Gastrocnemius medialis (tissue), 4 donors: Measurements from ENCODE around the gene USP6NL. TPM values are rescaled to one million over a fixed set of nuclear protein-coding genes. Genes with fewer than 3 reads are reported as not detected.

Experiments used
- ATAC-seq, 2 donors: fragments of 150-250 bp; one replicate each; pipeline ENCODE4 v1.9.1; 2016
- DNase-seq, 2 donors: peaks; one replicate each; pipeline ENCODE4 v3.0.0-alpha.2; 2019
- H3K27ac ChIP-seq, 4 donors: fragments of 200-600 bp; sonication (generic); 1 replicate in 1 of 4; 2 replicates in 3 of 4; pipeline ENCODE4 v1.5.1; 2016 to 2018; ENCODE audit warnings: mild to moderate bottlenecking in 2 of 4, moderate library complexity in 1 of 4
- H3K27me3 ChIP-seq, 3 donors: fragments of 200-600 bp; sonication (generic) in 2 of 3; 1 replicate in 1 of 3; 2 replicates in 2 of 3; pipeline versions ENCODE4 v1.5.1 to v1.6.0; 2016 to 2019; ENCODE audit warnings: mild to moderate bottlenecking in 1 of 3, moderate library complexity in 1 of 3
- H3K36me3 ChIP-seq, 2 donors: fragments of 200-600 bp; sonication (generic) in 1 of 2; one replicate each; pipeline ENCODE4 v1.5.1; 2017 to 2018
- H3K4me1 ChIP-seq, 2 donors: fragments of 200-600 bp; sonication (generic) in 1 of 2; one replicate each; pipeline ENCODE4 v1.5.1; 2016 to 2017; ENCODE audit warnings: mild to moderate bottlenecking in 2 of 2
- H3K4me3 ChIP-seq, 4 donors: fragments of 200-600 bp; sonication (generic) in 3 of 4; 1 replicate in 1 of 4; 2 replicates in 3 of 4; pipeline ENCODE4 v1.5.1; 2016 to 2019; ENCODE audit warnings: mild to moderate bottlenecking in 2 of 4
- H3K9me3 ChIP-seq, 3 donors: fragments of 200-600 bp; sonication (generic) in 2 of 3; 1 replicate in 1 of 3; 2 replicates in 2 of 3; pipeline ENCODE4 v1.5.1; 2016 to 2019
- POLR2A ChIP-seq, 2 donors: fragments of 450-650 bp; IDR thresholded peaks; one replicate each; pipeline ENCODE4 v1.6.1; 2017; ENCODE audit warnings: antibody characterized with exemption in 2 of 2, mild to moderate bottlenecking in 2 of 2, moderate library complexity in 2 of 2
- in situ Hi-C, 4 donors: fragments of 200-750 bp; cut with MboI; loops; one replicate each; pipeline versions ENCODE4 v1.15.0 to v1.8.0; 2017; ENCODE audit warnings: low sequenced_read_pairs in 4 of 4
- intact Hi-C: fragments of 100-400 bp; cut with DNase I; formaldehyde crosslinking; loops from one replicate; pipeline ENCODE4 v1.15.1; 2023; ENCODE audit warnings: low total_unique reads
- total RNA-seq, 4 donors: library from RNA; depleted of rRNA; stranded (reverse); fragments of >200 nt; gene quantifications; one replicate each; pipeline versions ENCODE4 v1.1.0 to v1.2.3, GENCODE V29; 2016
- TF ChIP-seq, protein P1 (sequence below), 5 experiments: fragments of 450-650 bp in 3 of 5; fragments of 200-600 bp in 2 of 5; sonication (generic) in 2 of 5; IDR thresholded peaks in 4 of 5; conservative IDR thresholded peaks in 1 of 5; 1 replicate in 4 of 5; 2 replicates in 1 of 5; pipeline ENCODE4 v1.5.1; 2016 to 2019; ENCODE audit warnings: antibody characterized with exemption in 5 of 5, mild to moderate bottlenecking in 3 of 5, moderate library complexity in 3 of 5

USP6NL gene
- total RNA-seq, 4 donors from 2014 or later: 5.6 to 6.2 (median 5.9) TPM

DNA sequence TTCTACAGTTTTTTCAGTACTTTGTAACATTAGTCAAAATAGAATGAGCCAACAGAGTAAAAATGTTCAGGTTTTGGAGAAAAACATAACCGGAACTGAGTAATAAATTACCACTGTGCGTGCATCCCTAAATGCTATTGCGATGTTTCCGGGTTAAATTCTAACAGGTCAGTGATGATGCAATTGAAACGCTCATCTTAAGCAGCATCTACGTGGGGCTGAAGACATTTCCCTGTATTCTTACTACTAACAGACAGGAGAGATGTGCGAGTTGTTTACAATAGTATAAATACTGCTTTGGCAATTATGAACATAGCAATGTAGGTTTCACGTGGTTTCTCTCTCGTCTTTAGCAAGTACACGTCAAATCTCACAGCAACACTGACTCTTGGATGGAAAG, 149.4 kb downstream of the USP6NL start:
- Histone ChIP-seq H3K27ac (no peak overlapping the region), H3K9me3 (no peaks in the 10 kb centered on the region), H3K4me3 (no peak overlapping the region), H3K36me3 (peaks cover 0 to 10% of the 10 kb centered on the region in 2 donors), H3K27me3 (no peaks in the 10 kb centered on the region), H3K4me1 (no peaks in the 10 kb centered on the region)
- in situ Hi-C loops: no loop called here
- DNase-seq (no peak), ATAC-seq (no peak)
- intact Hi-C loops: no loop called here
- TF ChIP-seq, protein P1, sequence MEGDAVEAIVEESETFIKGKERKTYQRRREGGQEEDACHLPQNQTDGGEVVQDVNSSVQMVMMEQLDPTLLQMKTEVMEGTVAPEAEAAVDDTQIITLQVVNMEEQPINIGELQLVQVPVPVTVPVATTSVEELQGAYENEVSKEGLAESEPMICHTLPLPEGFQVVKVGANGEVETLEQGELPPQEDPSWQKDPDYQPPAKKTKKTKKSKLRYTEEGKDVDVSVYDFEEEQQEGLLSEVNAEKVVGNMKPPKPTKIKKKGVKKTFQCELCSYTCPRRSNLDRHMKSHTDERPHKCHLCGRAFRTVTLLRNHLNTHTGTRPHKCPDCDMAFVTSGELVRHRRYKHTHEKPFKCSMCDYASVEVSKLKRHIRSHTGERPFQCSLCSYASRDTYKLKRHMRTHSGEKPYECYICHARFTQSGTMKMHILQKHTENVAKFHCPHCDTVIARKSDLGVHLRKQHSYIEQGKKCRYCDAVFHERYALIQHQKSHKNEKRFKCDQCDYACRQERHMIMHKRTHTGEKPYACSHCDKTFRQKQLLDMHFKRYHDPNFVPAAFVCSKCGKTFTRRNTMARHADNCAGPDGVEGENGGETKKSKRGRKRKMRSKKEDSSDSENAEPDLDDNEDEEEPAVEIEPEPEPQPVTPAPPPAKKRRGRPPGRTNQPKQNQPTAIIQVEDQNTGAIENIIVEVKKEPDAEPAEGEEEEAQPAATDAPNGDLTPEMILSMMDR (IDR thresholded peaks at IDR 0.05 in 4 of 5, conservative IDR thresholded peaks at IDR 0.05 in 1 of 5): no peak
- TF ChIP-seq POLR2A (IDR thresholded peaks at IDR 0.05): no peak

DNA sequence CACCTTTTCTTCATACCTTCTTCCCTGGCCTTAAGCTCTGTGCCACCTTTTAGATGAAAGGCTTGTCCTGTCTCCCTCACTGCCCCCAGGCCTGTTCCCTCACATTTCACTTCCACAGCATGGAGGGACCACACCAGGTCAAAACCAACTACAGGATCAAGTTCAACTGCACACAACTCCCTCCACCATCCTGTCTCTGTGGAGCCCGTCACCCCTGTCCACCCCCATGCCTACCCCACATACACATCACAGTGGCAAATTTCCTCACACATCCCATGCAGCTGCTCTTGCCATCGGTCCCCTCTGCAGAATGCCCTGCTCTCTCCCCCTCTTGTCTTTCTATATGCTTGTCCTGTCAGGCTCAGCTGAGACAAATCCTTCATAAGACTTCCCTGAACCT, 154.1 kb downstream of the USP6NL start:
- Histone ChIP-seq H3K4me1 (no peaks in the 10 kb centered on the region), H3K4me3 (no peak overlapping the region), H3K27ac (no peak overlapping the region), H3K9me3 (no peaks in the 10 kb centered on the region), H3K27me3 (no peaks in the 10 kb centered on the region), H3K36me3 (no peaks in the 10 kb centered on the region)
- in situ Hi-C loops: no loop called here
- intact Hi-C loops: no loop called here
- ATAC-seq: no peak
- TF ChIP-seq POLR2A (IDR thresholded peaks at IDR 0.05): no peak
- TF ChIP-seq, protein P1 (IDR thresholded peaks at IDR 0.05 in 4 of 5, conservative IDR thresholded peaks at IDR 0.05 in 1 of 5): no peak
- no peak for DNase-seq

DNA sequence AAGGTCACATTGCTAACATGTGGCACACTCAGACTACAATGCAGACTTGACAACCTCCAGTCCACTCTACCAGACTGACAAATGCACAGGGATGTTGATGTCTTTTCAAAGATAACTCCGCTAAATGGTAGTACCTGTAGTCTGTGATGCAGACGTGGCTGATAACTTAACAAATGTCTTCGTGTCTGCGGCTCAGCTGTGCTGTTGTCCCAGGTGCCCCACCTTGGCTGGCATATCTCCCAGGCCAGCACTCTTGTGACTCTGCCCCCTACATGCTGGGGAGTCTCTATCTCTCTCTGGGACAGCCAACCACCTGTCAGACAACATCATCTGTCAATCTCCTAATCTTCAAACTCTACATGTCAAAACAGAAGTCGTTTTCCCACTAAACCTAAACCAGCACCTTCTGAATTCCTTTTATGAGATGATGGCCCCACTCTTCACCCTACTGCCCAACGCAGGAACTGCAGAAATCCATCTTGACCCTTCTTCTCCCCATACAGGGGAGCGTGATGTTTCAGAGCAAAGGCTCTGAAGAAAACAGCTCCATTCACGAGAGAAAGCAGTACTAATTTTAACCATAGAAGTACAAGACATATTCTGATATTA, 156.4 kb downstream of the USP6NL start:
- no peak for ATAC-seq
- intact Hi-C loops (no loop called here), in situ Hi-C loops (no loop called here)
- no peak overlapping the region for H3K27ac ChIP-seq
- H3K27me3 ChIP-seq: no peaks in the 10 kb centered on the region
- no peaks in the 10 kb centered on the region for H3K4me1 ChIP-seq
- H3K36me3 ChIP-seq: no peaks in the 10 kb centered on the region
- no peak for TF ChIP-seq POLR2A (IDR thresholded peaks at IDR 0.05)
- TF ChIP-seq, protein P1 (IDR thresholded peaks at IDR 0.05 in 4 of 5, conservative IDR thresholded peaks at IDR 0.05 in 1 of 5): no peak
- H3K9me3 ChIP-seq: no peaks in the 10 kb centered on the region
- no peak overlapping the region for H3K4me3 ChIP-seq
- DNase-seq: no peak

DNA sequence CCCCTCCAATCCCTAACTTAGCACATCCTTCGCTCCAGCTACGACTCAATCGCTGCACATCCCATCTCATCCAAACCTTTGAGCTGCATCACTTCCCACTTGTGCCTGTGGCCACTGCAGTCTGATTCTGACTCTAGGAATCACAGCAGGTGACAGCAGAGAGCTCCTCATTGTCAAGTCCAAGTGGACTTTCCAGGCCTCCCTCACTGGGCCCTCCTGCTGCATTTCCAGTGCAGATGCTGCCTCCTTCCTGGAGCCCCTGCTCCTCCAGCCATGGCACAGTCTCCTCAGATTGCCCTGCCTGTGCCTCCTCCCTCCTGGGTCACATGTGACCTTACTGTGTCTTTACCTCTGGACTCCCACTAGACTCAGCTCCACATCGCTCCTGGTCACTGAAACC, 157.3 kb downstream of the USP6NL start:
- no peaks in the 10 kb centered on the region for H3K36me3 ChIP-seq
- in situ Hi-C loops: no loop called here
- intact Hi-C loops: no loop called here
- H3K27me3 ChIP-seq: peaks cover 0 to 7% (median 0%) of the 10 kb centered on the region in 3 donors
- no peak overlapping the region for H3K4me3 ChIP-seq
- no peaks in the 10 kb centered on the region for H3K4me1 ChIP-seq
- no peaks in the 10 kb centered on the region for H3K9me3 ChIP-seq
- TF ChIP-seq POLR2A (IDR thresholded peaks at IDR 0.05): no peak
- ATAC-seq (no peak), DNase-seq (no peak)
- H3K27ac ChIP-seq: no peak overlapping the region

DNA sequence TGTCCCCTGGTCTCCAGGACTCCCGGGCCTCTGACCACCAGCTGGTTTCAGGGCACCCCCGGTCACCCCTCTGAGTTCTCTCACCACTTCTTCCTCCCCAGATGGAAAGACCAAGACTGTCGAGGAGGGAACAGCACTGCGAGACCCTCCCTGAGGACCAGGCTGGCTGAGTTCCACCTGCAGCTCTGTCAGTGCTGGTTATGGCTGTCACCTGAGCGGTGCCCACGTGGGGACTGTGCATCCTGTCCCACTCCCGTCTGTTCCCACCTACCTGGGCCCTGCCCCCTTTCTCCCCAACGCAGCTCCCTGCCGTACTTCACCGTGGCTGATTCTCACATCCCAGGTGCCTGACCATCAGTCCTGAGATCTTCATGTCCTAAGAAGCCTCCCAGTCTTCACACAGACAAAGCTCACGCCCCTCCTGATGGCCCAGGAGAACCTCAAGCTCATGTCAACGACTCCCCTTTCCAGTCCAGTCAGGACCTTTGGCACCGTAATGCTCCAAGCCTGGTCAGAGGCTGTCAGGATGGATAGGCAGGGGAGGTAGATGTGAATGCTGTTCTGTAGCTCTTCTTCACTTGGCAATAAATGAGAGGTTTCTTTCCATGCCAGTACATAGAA, 159.7 kb downstream of the USP6NL start:
- Histone ChIP-seq H3K9me3 (no peaks in the 10 kb centered on the region), H3K27ac (no peak overlapping the region), H3K4me3 (no peak overlapping the region), H3K4me1 (no peaks in the 10 kb centered on the region), H3K27me3 (peaks cover 0 to 7% (median 2%) of the 10 kb centered on the region in 3 donors), H3K36me3 (no peaks in the 10 kb centered on the region)
- intact Hi-C loops: no loop called here
- in situ Hi-C loops: no loop called here
- DNase-seq (no peak), ATAC-seq (no peak)
- TF ChIP-seq, protein P1 (IDR thresholded peaks at IDR 0.05 in 4 of 5, conservative IDR thresholded peaks at IDR 0.05 in 1 of 5): no peak
- no peak for TF ChIP-seq POLR2A (IDR thresholded peaks at IDR 0.05)
